HG03558 (cell line): ENCODE results near the gene VPS4B.

Source experiments
- ATAC-seq: cut with Tn5 transposase; IDR thresholded peaks from one replicate; pipeline ENCODE4 v1.9.1; 2021; ENCODE audit warnings: moderate number of reproducible peaks; ENCODE audit not compliant: unreplicated experiment; ENCODE audit errors: extremely low read depth

Gene VPS4B

DNA sequence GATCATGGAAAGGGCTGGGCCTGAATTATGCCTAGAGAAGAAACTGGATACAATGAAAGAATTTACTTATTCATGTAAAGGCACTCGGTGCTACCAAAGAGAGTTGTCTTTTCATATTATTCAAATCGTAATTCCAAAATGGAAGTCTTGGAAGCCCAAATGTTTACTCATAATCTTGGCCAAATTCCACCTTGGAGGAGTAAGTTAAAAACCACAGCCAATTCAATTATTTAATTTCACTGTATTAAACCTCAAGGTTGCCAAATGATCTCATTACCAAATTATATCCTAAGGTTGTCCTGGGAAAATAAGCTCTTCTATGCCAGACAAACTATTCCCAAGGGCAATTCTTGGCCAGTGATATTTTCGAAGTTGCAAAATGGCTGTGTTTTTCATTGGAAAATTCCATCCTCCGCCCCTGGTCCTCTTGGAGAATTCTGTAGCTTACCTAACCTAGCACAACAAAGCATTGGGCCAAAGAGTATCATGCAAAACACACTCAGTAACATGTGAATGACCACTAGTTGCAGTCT lies 11.1 kb upstream of the VPS4B start:
- ATAC-seq, result no peak

DNA sequence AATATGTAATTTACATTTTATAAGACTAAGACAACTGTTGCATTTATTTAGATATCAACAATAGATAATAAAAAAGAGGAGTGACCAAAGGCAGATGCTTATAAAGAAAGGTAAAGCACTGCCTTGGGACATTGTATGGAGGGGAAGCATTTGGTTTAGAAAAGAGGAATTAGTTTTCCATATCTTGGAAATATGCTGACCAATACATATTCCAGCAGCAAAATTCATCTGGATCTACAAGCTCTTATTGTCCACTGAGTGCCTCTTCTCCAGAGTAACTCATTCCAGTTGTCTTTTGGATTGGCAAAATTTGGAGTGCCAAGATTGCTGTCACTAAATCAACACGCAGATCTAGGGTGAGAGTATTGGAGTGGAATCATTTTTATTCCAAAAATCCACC lies 8.9 kb upstream of the VPS4B start:
- ATAC-seq, result no peak

DNA sequence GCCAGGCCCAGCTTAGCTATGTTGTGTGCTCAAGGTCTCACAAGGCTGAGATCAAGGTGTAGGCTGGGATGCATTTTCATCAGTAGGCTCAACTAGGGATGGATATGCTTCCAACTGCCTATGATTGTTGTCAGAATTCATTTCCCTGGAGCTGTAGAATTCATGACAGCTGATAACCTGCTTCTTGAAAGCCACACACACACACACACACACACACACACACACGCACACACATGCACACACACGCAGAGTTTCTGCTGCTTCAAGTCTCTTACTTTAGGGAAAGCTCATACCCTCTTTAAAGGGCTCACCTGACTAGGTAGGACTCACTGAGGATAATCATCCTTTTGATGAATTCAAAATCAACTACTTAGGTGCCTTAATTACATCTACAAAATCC lies 8.2 kb upstream of the VPS4B start:
- no peak for ATAC-seq

DNA sequence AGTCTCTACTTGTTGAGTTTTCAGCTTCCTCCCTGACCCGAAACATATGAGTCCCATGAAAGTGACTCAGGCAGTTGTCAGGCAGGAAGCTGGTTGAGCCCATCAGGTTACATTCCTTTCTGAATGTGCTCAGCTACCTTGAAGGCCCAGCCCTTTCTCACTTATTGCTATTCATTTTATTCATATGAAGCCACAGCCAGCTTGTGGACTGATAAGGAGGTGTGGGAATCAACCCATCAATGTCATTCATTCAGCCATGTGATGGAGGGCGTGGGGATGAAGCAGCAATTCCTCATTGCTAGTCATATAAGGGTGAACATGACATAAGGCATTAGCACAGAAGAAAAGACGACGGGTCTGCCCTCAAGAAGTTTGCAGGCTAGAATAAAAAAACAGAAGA lies 5.3 kb upstream of the VPS4B start:
- no peak for ATAC-seq

DNA sequence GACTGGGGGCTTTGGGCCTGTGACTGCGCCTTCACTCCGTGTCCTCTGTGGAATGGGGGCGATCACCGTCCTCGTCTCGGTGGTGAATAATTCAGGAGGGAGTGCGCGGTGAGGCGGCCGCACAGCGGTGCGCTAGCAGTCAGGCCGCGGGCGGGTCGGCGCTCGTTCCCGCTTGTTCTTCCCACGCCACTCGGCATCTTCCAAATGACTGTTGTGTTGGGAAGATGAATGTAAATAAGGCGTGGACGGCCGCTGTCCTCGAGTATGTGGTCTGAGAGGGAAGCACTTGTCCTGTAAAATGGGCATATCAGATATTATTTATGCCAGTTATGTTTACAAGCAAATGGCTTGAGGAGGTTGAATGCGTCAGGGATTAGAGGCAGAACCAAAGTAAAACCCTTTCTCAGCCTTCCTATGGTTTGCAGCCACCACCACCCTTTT lies 608 bp upstream of the VPS4B start:
- peak; percentile 8 for ATAC-seq

DNA sequence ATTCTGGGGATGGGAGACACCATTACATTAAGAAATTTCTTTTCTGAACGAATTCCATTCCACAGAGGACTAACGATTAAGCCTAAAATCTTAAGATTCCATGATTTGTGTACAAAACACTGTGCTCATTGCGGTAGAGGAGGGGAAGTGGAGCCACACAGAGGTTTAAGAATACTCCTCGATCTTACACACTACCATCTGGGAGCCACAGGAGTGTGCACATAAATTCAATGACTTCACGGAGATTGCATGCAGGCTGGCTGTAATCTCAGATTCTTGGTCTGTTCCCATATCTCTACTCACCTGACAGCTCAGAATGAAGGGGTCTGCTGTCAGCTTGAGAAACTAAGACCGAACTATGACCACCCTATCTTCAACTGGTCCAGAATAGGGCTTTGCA lies 762 bp downstream of the VPS4B start:
- no peak for ATAC-seq

DNA sequence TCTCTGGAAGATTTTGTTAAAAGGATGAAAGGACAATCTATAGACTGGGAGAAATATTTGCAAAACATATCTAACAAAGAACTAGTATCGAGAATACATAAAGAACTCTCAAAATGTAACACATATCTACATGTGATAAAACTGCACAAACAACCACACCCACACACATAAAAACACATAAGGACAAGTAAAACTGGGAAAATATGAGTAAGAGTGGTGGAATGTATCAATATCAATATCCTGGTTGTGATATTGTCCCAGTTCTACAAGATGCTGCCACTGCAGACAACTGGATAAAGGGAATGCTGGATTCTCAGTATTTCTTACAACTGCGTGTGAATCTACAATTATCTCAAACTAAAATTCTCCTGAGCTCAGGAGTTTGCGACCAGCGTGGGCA lies 9.3 kb downstream of the VPS4B start:
- ATAC-seq, result no peak

DNA sequence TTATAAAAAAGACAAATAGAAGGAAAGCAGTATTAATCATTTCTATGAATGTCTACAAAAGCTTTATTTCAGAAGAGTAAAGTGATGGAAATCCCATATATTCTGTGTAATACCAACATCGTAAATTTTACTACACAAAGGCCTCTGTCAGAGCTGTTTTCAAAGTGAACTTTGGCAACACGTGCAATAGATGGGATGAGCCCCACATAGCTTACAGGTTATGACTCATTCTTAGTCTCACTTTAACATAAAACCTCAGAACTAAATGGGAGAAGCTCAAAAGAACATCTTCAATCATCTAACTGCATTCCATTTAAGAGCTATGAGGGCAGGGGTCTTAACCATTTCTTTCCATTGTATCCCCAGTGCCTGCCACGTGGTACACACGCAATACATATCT lies 11.5 kb downstream of the VPS4B start:
- no peak for ATAC-seq

DNA sequence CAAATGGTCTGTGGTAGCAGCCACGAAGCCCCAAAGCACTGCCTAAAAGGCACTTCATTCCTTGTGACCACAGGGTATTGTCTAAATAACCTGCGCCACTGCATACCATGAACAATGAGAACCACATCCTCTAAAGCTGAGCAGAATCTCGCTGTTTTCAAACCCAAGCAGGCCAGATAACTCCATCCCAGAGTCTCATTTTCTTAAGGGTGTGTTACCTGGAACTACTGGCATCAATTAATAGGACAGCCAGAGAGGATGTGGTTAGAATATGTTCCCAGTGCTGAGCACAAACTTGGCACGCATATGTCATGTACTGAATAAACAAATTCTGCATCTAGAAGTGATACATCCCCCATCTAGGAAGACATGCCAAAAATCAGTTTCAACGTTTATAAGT lies 13.0 kb downstream of the VPS4B start:
- ATAC-seq, result no peak

DNA sequence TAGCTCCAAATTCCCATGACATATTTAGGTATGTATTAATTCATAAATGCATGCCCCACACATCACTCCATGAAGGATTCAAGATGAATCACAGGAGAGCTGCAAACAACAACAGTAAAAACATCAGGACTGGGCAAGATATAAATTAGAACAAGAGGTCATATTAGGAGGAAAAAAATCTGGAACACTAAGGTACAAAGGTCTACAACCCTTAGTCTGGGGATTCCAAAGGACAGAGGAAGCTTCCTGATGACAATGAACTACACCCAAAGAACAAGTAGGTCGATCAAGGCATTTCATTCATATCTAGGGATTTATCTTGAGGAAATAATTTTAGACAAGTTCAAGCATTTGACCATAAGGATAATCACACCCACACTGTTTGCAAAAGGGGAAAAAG lies 14.5 kb downstream of the VPS4B start:
- no peak for ATAC-seq

DNA sequence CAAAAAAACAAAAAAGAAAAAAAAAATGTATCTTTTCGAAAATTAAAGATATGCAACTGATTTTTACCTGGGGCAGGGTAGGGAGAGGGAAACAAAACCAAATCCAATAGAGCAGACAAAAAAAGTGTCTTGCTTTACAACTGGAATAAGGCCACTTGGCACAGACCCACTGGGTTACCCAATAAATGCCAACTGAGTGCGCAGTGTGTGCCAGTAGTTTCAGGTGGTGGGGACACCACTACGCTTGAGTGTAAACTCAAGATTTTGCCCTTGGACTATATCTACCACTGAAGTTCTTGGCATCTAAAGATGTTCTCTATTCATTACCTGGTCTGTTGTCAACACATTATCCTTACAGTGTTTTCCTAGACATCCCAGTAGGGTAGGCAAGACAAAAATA lies 16.3 kb downstream of the VPS4B start:
- no peak for ATAC-seq

DNA sequence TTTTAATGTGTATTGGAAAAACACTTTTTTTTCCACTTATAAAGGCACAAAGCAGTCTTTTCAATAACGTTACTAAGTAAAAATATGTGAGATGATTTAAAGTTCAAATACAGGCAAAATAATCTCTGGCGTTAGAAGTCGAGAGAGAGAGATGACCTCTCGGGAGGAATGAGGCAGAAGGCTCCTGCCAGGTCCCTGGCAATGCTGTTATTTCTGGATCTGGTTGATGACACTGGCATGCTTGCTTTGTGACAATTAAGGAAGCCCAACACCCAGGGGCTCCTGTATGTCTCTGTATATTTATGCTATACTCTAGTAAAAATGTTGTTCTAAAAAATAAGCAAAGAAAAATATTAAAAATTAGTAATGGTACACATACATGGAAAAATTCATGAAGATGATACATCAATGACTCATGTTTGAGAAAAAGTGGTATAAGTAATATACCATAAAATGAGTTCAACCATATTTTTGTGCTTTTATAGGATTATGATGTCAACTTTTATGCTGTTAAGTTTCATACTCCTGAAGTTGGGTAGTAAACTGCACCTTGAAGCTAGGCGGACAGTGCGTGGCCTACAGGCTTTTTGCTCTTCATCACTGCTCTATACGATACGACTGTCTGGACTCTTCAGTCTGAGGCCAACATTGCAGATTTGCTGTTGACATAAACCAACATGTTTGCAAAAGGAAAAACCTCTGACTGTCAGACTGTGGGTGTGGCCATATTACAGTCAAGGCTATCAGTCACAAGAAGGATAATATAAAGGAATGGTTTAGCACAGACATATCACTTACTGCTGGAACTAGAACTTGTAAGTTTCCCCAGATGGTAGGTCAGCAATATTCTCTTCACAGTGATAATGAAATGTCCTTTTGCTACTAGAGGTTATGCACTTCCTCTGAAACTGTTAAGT lies 19.8 kb downstream of the VPS4B start:
- no peak for ATAC-seq

DNA sequence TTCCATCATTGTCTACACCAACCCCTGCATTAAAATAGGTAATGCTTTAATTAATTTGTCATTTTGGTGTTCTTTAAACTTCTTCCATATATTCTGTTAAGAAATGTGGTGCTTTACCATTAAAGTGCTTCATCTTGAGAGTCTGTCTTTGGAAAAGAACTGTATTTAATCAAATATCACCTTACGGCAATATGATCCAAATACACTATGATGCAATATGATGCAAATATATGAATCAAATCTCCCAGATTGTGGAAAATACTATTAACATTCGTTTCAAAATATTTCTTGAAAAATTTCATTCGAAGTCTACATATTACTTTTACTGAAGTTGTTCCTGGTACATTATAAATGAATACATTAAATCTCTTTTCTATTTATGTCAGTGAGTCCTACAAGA lies 23.0 kb downstream of the VPS4B start:
- no peak for ATAC-seq

DNA sequence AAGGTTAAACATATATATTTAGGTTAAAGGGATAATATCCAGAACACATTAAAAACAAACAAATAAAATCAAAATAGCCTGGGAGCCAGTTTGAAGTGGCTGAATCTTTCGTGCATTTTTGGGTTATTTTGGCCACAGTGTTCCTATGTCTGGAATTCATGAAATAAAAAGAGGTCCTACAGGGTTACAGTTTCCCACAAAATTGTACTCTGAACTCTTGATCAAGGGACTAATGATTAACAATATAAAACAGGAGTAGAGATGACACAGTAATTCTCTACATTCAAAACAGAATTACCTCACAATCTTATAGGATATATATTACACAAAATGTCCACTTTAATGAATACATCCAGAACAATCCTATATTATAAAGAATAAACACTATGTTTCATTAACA lies 24.9 kb downstream of the VPS4B start:
- ATAC-seq, result no peak

DNA sequence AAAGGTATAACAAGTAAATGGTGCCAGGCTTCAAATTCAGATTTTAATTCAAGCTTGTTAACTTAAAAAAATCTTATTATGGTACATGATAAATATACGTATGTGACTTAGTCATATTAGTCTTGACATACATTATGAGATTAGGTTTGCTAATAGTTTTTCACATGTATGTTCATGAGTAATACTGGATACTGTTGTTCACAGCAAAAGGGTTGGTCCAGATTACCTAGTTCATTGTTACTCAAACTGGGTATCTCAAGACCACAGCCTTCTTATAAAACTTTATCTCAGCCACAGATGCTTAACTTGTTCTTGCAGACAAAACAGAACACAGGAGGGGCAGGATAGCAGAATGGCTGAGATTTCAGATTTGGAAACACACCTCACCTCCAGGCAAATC lies 26.8 kb downstream of the VPS4B start:
- ATAC-seq, result no peak

DNA sequence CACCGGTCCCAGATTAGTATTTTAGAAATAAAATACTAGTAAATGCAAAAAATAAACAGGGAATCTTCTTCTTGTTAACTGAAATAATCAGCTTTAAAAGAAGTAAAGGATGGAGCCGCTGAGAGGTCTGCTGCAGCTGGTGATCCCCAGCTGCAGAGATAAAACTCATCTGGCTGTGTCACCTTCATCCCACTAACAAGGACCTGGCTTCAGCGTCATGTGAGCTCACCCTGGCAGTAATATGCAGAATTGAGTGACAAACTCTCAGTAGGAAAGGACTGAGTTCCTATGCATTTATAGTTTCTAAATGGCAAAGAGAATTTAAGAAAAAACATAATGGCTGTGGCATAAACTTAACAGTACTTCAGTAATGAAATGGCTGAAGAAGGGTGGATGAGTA lies 27.3 kb downstream of the VPS4B start:
- ATAC-seq, result no peak

DNA sequence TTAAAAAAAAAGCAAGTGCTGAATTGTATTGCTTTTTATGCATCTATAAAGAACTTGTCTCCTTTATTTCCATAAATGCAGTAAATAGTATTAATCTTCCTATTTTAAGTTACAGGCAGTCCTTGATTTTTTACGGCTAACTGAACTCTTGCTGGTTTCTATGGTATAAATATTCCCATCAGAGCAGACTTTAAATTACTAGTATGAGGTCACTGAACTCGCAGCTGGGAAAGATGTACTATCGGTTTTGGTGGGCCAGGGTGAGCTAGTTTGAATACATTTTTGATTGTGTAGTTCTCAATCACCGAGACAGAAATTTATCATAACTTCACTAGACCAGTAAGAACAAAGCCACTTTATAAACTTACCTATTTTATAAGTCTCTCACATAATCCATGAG lies 34.4 kb downstream of the VPS4B start:
- ATAC-seq, result no peak

DNA sequence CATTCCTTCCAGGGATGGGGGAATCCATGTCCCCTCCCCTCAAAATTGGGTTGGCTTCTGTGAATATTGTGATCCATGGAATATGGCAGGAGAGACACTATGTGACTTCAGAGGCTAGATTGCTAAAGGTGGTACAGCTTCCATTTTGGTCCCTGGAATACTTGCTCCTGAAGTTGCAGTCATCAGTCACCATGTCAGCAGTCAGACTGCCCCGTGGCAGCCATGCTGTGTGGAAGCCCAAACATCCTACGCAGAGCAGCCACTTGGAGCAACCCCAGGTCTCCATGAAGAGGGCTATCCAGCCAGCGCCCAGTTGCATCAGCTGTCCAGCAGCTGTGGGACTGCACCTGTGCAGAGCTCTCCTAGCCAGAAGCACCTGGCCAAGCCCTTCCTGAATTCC lies 39.4 kb downstream of the VPS4B start:
- no peak for ATAC-seq

DNA sequence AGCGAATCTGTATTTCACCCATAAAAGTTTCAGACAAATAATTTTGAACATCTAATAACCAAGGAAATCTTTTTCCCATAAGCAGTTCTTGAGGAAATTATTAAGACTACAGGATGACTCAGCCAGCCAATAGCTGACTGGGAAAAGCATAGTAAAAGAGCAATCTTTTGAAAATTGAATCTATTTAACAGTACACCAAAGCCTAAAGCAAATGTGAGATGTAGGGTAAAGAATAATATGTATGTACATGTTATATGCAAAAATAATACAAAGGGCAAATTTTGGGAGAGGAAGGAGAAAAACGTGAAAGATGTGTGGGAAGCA lies 42.7 kb downstream of the VPS4B start:
- no peak for ATAC-seq

DNA sequence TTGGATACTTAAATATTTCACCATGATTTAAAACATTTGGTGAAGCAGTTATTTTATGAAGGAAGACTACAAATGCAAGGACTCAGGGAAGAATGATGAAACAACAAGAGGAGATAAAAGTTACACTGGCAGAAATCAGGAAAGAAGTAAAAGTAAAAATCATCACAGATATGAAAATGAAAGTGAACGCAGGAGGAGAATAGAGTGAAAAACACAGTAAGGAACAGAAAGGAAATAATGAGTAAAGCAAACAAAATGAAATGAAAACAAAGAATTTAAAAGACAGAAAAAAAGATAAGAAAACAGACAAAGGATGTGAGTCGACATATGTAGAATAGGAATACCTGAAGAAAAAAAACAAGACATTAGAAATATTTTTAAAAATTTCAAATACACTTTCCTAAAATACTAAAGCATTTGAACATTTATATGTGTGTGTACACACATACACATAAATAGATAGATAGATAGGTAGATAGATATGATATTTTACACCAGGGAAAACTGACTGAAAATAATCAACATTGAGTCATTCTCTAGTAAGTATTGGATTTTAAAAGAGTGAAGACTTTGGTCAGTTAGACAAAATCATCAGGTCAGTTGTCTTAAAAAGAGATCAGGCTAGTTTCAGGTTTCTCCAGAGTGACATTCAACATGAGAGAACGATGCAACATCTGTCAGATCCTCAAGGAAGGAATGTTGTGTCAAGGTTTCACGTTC lies 43.2 kb downstream of the VPS4B start:
- no peak for ATAC-seq

DNA sequence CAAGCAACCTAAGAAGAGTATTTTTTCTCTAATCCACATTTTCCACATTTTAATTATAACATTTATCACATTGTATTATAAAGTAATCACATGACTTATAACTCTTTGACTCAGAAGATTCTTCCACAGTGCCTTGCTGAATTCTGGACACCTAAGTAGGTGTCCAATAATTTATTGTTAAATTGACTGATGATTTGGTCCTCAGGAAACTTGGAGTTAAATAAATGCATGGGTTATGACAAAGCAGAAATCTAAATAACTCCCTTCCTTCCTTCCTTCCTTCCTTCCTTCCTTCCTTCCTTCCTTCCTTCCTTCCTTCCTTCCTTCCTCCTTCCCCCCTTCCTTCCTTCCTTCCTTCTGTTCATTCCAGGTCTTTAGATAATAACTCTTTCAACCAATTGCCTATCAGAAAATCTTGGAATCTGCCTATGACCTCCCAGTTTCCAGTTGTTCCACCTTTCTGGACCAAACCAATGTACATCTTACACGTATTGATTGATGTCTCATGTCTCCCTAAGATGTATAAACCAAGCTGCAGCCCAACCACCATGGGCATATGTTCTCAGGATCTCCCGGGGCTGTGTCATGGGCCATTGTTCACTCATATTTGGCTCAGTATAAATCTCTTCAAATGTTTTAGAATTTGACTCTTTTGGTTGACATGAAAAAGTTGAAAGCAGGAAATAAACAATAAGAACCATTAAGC lies 44.8 kb downstream of the VPS4B start:
- no peak for ATAC-seq
